COLO668 (cell line): Measurements from ENCODE around the gene LIMA1.
"Not testable (repeated sequence)": the region's sequence is repeated elsewhere in the genome, so short reads cannot be mapped to it uniquely, and the experiment has no call there.

ENCODE experiments used
- DNase-seq: peaks from one replicate; lab custom pipeline; 2025; ENCODE audit not compliant: unreplicated experiment; lab: John Stamatoyannopoulos, UW

Gene LIMA1

GRCh38 chr12:50290692-50291091, 7.4 kb upstream of the LIMA1 start:
- not testable (repeated sequence) for DNase-seq

- DNase-seq = no peak
These were observed 4.0 kb upstream of the LIMA1 start for GRCh38 chr12:50287271-50287670.

GRCh38 chr12:50285253-50285652, 1.9 kb upstream of the LIMA1 start:
- DNase-seq = no peak

- no peak for DNase-seq
These were observed 545 bp downstream of the LIMA1 start for GRCh38 chr12:50282721-50283228.

- DNase-seq = no peak
These were observed 3.8 kb downstream of the LIMA1 start for GRCh38 chr12:50279501-50279900.

GRCh38 chr12:50276912-50277671, 6.2 kb downstream of the LIMA1 start:
- no peak for DNase-seq

- DNase-seq = no peak
These were observed 7.3 kb downstream of the LIMA1 start for GRCh38 chr12:50276068-50276467.

- DNase-seq = no peak
These were observed 7.8 kb downstream of the LIMA1 start for GRCh38 chr12:50275556-50275955.

- not testable (repeated sequence) for DNase-seq
These were observed 8.2 kb downstream of the LIMA1 start for GRCh38 chr12:50275127-50275526.

- DNase-seq = no peak
These were observed 11.5 kb downstream of the LIMA1 start for GRCh38 chr12:50271724-50272247.

- no peak for DNase-seq
These were observed 14.8 kb downstream of the LIMA1 start for GRCh38 chr12:50268482-50268881.

GRCh38 chr12:50265770-50266524, 17.4 kb downstream of the LIMA1 start:
- DNase-seq = no peak

- DNase-seq = no peak
These were observed 19.5 kb downstream of the LIMA1 start for GRCh38 chr12:50263832-50264231.

- no peak for DNase-seq
These were observed 21.7 kb downstream of the LIMA1 start for GRCh38 chr12:50261654-50262053.

- no peak for DNase-seq
These were observed 25.2 kb downstream of the LIMA1 start for GRCh38 chr12:50258167-50258551.

- no peak for DNase-seq
These were observed 25.8 kb downstream of the LIMA1 start for GRCh38 chr12:50257236-50258166.

- DNase-seq = no peak
These were observed 26.6 kb downstream of the LIMA1 start for GRCh38 chr12:50256761-50257160.

GRCh38 chr12:50252977-50253602, 30.2 kb downstream of the LIMA1 start:
- DNase-seq = no peak

- no peak for DNase-seq
These were observed 31.6 kb downstream of the LIMA1 start for GRCh38 chr12:50251619-50252252.
